ENCODE measurements around the gene CARD11. TPM values are rescaled to one million over a fixed set of nuclear protein-coding genes. Genes with fewer than 3 reads are reported as not detected.

Gene CARD11
- polyA plus RNA-seq, 1 of the 3 experiments (the other 2 are of a cell fraction): not detected

DNA sequence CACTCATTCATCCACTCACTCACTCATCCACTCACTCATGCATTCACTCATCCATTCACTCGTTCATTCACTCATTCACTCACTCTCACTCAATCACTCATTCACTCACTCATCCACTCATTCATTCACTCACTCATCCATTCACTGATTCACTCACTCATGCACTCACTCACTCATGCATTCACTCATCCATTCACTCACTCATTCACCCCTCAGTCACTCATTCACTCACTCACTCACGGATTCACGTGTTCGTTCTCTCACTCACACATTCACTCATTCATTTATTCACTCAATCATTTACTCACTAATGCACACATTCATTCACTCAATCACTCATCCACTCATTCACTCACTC is 73.4 kb downstream of the CARD11 start:
- Histone ChIP-seq H3F3A (replicated peaks; ENCODE audit: insufficient read depth) (peaks cover 8% of the 10 kb centered on the region), H4K20me1 (ENCODE audit: insufficient read depth) (no peaks in the 10 kb centered on the region), H3K4me3 (ENCODE audit: low read depth in 2 of 2, low read length in 1 of 2) (no peak overlapping the region), H3K36me3 (replicated peaks in 1 of 2; ENCODE audit: control insufficient read depth in 1 of 2, insufficient read depth in 2 of 2, low read length in 1 of 2) (no peaks in the 10 kb centered on the region), H3K27me3 (ENCODE audit: insufficient read depth) (no peaks in the 10 kb centered on the region), H3K4me2 (no peak overlapping the region), H3K9me3 (no peaks in the 10 kb centered on the region), H3K9ac (no peak overlapping the region), H2AFZ (ENCODE audit: low read depth) (no peak overlapping the region), H3K79me2 (ENCODE audit: insufficient read depth) (no peaks in the 10 kb centered on the region), H3K9me2 (no peaks in the 10 kb centered on the region), H3K27ac (ENCODE audit: low read depth in 2 of 2, low read length in 1 of 2) (no peak overlapping the region), H3K4me1 (ENCODE audit: control insufficient read depth in 1 of 2, insufficient read depth in 2 of 2, low read depth in 1 of 2, low read length in 1 of 2) (no peaks in the 10 kb centered on the region)
- ChIA-PET POLR2A (no interaction called here), CTCF (no interaction called here)
- WGBS (ENCODE audit: low lambda C conversion rate): 64% methylated on average over 4 of the region's 4 CpGs
- no peak for DNase-seq
- no peak for TF ChIP-seq JUND (IDR thresholded peaks at IDR 0.05)
- no peak for TF ChIP-seq TAF1 (IDR thresholded peaks at IDR 0.05; ENCODE audit: borderline replicate concordance, low read depth, low read length)

DNA sequence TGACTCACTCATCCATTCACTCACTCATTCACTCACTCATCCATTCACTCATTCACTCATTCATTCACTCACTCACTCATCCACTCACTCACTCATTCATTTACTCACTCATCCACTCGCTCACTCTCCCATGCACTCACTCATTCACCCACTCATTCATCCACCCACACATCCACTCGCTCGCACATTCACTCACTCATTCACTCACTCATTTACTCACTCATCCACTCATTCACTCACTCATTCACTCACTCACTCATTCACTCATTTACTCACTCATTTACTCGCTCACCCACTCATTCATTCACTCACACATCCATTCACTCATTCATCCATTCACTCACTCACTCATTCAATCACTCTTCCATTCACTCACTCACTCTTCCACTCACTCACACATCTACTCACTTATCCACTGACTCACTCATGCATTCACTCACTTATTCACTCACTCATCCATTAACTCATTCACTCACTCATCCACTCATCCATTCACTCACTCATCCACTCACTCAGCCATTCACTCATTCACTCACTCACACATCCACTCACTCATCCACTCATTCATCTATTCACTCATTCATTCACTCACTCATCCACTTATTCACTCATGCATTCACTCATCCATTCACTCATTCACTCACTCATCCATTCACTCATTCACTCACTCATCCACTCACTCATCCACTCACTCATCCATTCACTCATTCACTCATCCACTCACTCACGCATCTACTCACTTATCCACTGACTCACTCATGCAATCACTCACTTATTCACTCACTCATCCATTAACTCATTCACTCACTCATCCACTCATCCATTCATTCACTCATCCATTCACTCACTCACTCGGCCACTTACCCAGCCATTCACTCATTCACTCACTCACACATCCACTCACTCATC is 74.0 kb downstream of the CARD11 start:
- ChIA-PET POLR2A (no interaction called here), CTCF (no interaction called here)
- Histone ChIP-seq H3K9ac (no peak overlapping the region), H3K4me3 (ENCODE audit: low read depth in 2 of 2, low read length in 1 of 2) (no peak overlapping the region), H4K20me1 (ENCODE audit: insufficient read depth) (no peaks in the 10 kb centered on the region), H3K9me3 (0 out of 2 replicates have a peak, but pooled peaks cover 2% of the 10 kb centered on the region), H2AFZ (ENCODE audit: low read depth) (no peak overlapping the region), H3K36me3 (replicated peaks in 1 of 2; ENCODE audit: control insufficient read depth in 1 of 2, insufficient read depth in 2 of 2, low read length in 1 of 2) (no peaks in the 10 kb centered on the region), H3K4me1 (ENCODE audit: control insufficient read depth in 1 of 2, insufficient read depth in 2 of 2, low read depth in 1 of 2, low read length in 1 of 2) (no peaks in the 10 kb centered on the region), H3K79me2 (ENCODE audit: insufficient read depth) (no peaks in the 10 kb centered on the region), H3F3A (replicated peaks; ENCODE audit: insufficient read depth) (peaks cover 8% of the 10 kb centered on the region), H3K27me3 (ENCODE audit: insufficient read depth) (no peaks in the 10 kb centered on the region), H3K27ac (ENCODE audit: low read depth in 2 of 2, low read length in 1 of 2) (no peak overlapping the region), H3K4me2 (no peak overlapping the region), H3K9me2 (no peaks in the 10 kb centered on the region)
- TF ChIP-seq RFX5 (IDR thresholded peaks at IDR 0.05; ENCODE audit: low read length) (no peak), MXI1 (IDR thresholded peaks at IDR 0.05; ENCODE audit: low read depth, low read length) (no peak), EP300 (IDR thresholded peaks at IDR 0.05; ENCODE audit: borderline replicate concordance in 1 of 2, low read depth in 1 of 2, low read length in 1 of 2) (no peak), CHD2 (IDR thresholded peaks at IDR 0.05; ENCODE audit: low read length, partially characterized antibody) (no peak), RAD21 (IDR thresholded peaks at IDR 0.05; ENCODE audit: low read length) (no peak), NFIC (IDR thresholded peaks at IDR 0.05; ENCODE audit: borderline replicate concordance) (no peak), JUND (IDR thresholded peaks at IDR 0.05) (no peak), YY1 (IDR thresholded peaks at IDR 0.05; ENCODE audit: low read depth) (no peak), FOXM1 (IDR thresholded peaks at IDR 0.05; ENCODE audit: low read depth) (no peak), ELF1 (IDR thresholded peaks at IDR 0.05) (no peak), GATA2 (CRISPR knock-in tag; IDR thresholded peaks at IDR 0.05) (no peak)
- TF ChIP-seq, protein P1, sequence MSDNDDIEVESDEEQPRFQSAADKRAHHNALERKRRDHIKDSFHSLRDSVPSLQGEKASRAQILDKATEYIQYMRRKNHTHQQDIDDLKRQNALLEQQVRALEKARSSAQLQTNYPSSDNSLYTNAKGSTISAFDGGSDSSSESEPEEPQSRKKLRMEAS (IDR thresholded peaks at IDR 0.05; ENCODE audit: low read depth): no peak
- TF ChIP-seq, protein P2, sequence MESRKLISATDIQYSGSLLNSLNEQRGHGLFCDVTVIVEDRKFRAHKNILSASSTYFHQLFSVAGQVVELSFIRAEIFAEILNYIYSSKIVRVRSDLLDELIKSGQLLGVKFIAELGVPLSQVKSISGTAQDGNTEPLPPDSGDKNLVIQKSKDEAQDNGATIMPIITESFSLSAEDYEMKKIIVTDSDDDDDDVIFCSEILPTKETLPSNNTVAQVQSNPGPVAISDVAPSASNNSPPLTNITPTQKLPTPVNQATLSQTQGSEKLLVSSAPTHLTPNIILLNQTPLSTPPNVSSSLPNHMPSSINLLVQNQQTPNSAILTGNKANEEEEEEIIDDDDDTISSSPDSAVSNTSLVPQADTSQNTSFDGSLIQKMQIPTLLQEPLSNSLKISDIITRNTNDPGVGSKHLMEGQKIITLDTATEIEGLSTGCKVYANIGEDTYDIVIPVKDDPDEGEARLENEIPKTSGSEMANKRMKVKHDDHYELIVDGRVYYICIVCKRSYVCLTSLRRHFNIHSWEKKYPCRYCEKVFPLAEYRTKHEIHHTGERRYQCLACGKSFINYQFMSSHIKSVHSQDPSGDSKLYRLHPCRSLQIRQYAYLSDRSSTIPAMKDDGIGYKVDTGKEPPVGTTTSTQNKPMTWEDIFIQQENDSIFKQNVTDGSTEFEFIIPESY (IDR thresholded peaks at IDR 0.05; ENCODE audit: borderline replicate concordance, low read depth): no peak
- TF ChIP-seq, protein P3, sequence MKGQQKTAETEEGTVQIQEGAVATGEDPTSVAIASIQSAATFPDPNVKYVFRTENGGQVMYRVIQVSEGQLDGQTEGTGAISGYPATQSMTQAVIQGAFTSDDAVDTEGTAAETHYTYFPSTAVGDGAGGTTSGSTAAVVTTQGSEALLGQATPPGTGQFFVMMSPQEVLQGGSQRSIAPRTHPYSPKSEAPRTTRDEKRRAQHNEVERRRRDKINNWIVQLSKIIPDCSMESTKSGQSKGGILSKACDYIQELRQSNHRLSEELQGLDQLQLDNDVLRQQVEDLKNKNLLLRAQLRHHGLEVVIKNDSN (IDR thresholded peaks at IDR 0.05; ENCODE audit: borderline replicate concordance, low read depth): no peak
- TF ChIP-seq, protein P4, sequence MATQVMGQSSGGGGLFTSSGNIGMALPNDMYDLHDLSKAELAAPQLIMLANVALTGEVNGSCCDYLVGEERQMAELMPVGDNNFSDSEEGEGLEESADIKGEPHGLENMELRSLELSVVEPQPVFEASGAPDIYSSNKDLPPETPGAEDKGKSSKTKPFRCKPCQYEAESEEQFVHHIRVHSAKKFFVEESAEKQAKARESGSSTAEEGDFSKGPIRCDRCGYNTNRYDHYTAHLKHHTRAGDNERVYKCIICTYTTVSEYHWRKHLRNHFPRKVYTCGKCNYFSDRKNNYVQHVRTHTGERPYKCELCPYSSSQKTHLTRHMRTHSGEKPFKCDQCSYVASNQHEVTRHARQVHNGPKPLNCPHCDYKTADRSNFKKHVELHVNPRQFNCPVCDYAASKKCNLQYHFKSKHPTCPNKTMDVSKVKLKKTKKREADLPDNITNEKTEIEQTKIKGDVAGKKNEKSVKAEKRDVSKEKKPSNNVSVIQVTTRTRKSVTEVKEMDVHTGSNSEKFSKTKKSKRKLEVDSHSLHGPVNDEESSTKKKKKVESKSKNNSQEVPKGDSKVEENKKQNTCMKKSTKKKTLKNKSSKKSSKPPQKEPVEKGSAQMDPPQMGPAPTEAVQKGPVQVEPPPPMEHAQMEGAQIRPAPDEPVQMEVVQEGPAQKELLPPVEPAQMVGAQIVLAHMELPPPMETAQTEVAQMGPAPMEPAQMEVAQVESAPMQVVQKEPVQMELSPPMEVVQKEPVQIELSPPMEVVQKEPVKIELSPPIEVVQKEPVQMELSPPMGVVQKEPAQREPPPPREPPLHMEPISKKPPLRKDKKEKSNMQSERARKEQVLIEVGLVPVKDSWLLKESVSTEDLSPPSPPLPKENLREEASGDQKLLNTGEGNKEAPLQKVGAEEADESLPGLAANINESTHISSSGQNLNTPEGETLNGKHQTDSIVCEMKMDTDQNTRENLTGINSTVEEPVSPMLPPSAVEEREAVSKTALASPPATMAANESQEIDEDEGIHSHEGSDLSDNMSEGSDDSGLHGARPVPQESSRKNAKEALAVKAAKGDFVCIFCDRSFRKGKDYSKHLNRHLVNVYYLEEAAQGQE (IDR thresholded peaks at IDR 0.05; ENCODE audit: low read depth, low read length): no peak
- TF ChIP-seq, protein P5, sequence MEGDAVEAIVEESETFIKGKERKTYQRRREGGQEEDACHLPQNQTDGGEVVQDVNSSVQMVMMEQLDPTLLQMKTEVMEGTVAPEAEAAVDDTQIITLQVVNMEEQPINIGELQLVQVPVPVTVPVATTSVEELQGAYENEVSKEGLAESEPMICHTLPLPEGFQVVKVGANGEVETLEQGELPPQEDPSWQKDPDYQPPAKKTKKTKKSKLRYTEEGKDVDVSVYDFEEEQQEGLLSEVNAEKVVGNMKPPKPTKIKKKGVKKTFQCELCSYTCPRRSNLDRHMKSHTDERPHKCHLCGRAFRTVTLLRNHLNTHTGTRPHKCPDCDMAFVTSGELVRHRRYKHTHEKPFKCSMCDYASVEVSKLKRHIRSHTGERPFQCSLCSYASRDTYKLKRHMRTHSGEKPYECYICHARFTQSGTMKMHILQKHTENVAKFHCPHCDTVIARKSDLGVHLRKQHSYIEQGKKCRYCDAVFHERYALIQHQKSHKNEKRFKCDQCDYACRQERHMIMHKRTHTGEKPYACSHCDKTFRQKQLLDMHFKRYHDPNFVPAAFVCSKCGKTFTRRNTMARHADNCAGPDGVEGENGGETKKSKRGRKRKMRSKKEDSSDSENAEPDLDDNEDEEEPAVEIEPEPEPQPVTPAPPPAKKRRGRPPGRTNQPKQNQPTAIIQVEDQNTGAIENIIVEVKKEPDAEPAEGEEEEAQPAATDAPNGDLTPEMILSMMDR (IDR thresholded peaks at IDR 0.05): no peak
- no peak for DNase-seq
- 71% methylated on average over 6 of the region's 6 CpGs for WGBS (ENCODE audit: low lambda C conversion rate)

Measured in SK-N-SH (cell line).